Measurements from ENCODE around the gene AKAP1.

DNA sequence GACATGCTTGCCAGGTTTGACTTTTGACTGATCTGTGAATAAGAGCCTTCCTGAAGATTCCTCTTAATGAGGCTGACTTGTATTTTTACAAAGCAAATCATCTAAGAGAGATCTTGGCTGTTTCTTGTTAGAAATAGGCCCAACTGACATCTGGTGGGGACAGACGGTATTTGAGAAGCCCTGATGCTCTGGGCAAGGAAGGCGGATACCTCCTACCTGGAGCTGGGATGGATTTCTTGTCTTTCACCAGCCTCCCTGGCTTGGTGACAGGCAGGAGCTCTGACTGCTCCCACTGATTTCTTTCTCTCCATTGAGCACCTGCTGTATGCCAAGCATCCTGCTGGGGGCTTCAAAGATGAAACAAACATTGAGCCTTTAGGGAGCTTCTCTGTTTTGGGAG lies 40.4 kb downstream of the AKAP1 start:
- TF ChIP-seq GATA3 (IDR thresholded peaks at IDR 0.05; ENCODE audit: low read depth, low read length) (no peak), GATA2 (IDR thresholded peaks at IDR 0.05; ENCODE audit: low read depth, low read length) (no peak)
